GM12878 (cell line): ENCODE measurements around the gene KCNQ1. TPM values are rescaled to one million over a fixed set of nuclear protein-coding genes. Genes with fewer than 3 reads are reported as not detected.

ENCODE experiments used
- ATAC-seq: fragments of 200-7000 bp; cut with Tn5 transposase; 3 replicates; pipeline ENCODE4 v1.9.1; 2020; ENCODE audit warnings: mild to moderate bottlenecking, moderate library complexity
- BruUV-seq: library from RNA; stranded (reverse); fragments of 400-500 nt; replicated peaks from 2 replicates; lab custom pipeline; 2021; lab: Mats Ljungman, UMichigan
- CTCF ChIA-PET: fragments of 300-600 bp; sonication (Branson Sonifier 250); formaldehyde crosslinking; extraction: SDS; loops from one replicate; lab custom pipeline; 2021; ENCODE audit warnings: inconsistent platforms; lab: Yijun Ruan, JAX
- POLR2A ChIA-PET: fragments of 350-600 bp; formaldehyde crosslinking; extraction: SDS; loops from one replicate; lab custom pipeline; 2021; ENCODE audit warnings: inconsistent platforms; lab: Charles Lee
- RAD21 ChIA-PET: fragments of 300-600 bp; sonication (Branson Sonifier 250); formaldehyde crosslinking; loops from one replicate; lab custom pipeline; 2023; ENCODE audit warnings: antibody characterized with exemption; ENCODE audit not compliant: unreplicated experiment; lab: Charles Lee
- SMC1A ChIA-PET: fragments of 300-600 bp; sonication (Branson Sonifier 250); formaldehyde crosslinking; loops from one replicate; lab custom pipeline; 2023; ENCODE audit not compliant: unreplicated experiment, uncharacterized antibody; lab: Charles Lee
- DNase-seq: peaks from one replicate; pipeline ENCODE4 v3.0.0-alpha.2; 2011; ENCODE audit warnings: low read depth, low spot score
- FAIRE-seq: peaks from 3 replicates; lab custom pipeline; 2011; peaks lifted over from hg19 to GRCh38; lab: Jason Lieb, UNC
- H2AFZ ChIP-seq: 2 replicates; pipeline ENCODE4 v1.6.0; 2011; ENCODE audit warnings: low read depth, low read length, control low read depth; ENCODE audit not compliant: control insufficient read depth
- H3K27ac ChIP-seq: 2 replicates; pipeline ENCODE4 v1.5.1; 2011; ENCODE audit warnings: control low read depth; ENCODE audit not compliant: control insufficient read depth, insufficient read depth
- H3K27me3 ChIP-seq, 2 experiments: replicated peaks in 1 of 2; 2 replicates each; pipeline versions ENCODE4 v1.6.0 to v1.6.1; 2011; ENCODE audit warnings: low read length in 1 of 2; ENCODE audit not compliant: control insufficient read depth in 2 of 2, insufficient read depth in 2 of 2
- H3K36me3 ChIP-seq, 2 experiments: 2 replicates each; pipeline ENCODE4 v1.5.1; 2011; ENCODE audit warnings: low read length in 1 of 2; ENCODE audit not compliant: control insufficient read depth in 2 of 2, insufficient read depth in 2 of 2
- H3K4me1 ChIP-seq: 2 replicates; pipeline ENCODE4 v1.6.1; 2011; ENCODE audit warnings: mild to moderate bottlenecking, low read length, moderate library complexity, mixed read lengths; ENCODE audit not compliant: control insufficient read depth, insufficient read depth
- H3K4me2 ChIP-seq: 2 replicates; pipeline ENCODE4 v1.6.0; 2011; ENCODE audit warnings: control low read depth; ENCODE audit not compliant: control insufficient read depth, insufficient read depth
- H3K4me3 ChIP-seq: fragments of 200-600 bp; sonication (generic); 2 replicates; pipeline ENCODE4 v1.5.1; 2016
- H3K79me2 ChIP-seq: 2 replicates; pipeline ENCODE4 v1.6.0; 2011; ENCODE audit warnings: low read length; ENCODE audit not compliant: control insufficient read depth, insufficient read depth
- H3K9ac ChIP-seq: 2 replicates; pipeline ENCODE4 v1.8.0; 2011; ENCODE audit warnings: low read length, control low read depth, mixed read lengths; ENCODE audit not compliant: control insufficient read depth, insufficient read depth
- H3K9me3 ChIP-seq: replicated peaks from 3 replicates; pipeline ENCODE4 v1.5.1; 2011; ENCODE audit warnings: mild to moderate bottlenecking, low read length; ENCODE audit not compliant: control insufficient read depth, insufficient read depth
- H4K20me1 ChIP-seq: 2 replicates; pipeline ENCODE4 v1.6.0; 2011; ENCODE audit not compliant: control insufficient read depth, insufficient read depth
- ATF7 ChIP-seq: fragments of 450-650 bp; IDR thresholded peaks from 2 replicates; pipeline ENCODE4 v1.6.1; 2016; ENCODE audit warnings: low read depth, mild to moderate bottlenecking
- CBFB ChIP-seq: IDR thresholded peaks from 2 replicates; pipeline ENCODE4 v1.6.1; 2016; ENCODE audit warnings: antibody characterized with exemption, low read depth
- CTCF ChIP-seq, 3 experiments: IDR thresholded peaks in 2 of 3; conservative IDR thresholded peaks in 1 of 3; 2 replicates each; pipeline ENCODE4 v1.5.1; 2011; ENCODE audit warnings: low read depth in 3 of 3, low read length in 3 of 3, mild to moderate bottlenecking in 3 of 3, control low read depth in 2 of 3, moderate library complexity in 2 of 3, inconsistent platforms in 1 of 3, mixed read lengths in 1 of 3; ENCODE audit not compliant: control insufficient read depth in 2 of 3, insufficient read depth in 1 of 3; ENCODE audit errors: extremely low read depth in 1 of 3
- ESRRA ChIP-seq: IDR thresholded peaks from 2 replicates; pipeline ENCODE4 v1.6.1; 2012; ENCODE audit warnings: mild to moderate bottlenecking, low read length, improper control_type of control experiment
- KAT2A ChIP-seq: conservative IDR thresholded peaks from 2 replicates; pipeline ENCODE4 v1.6.1; 2011; ENCODE audit warnings: low read depth, low read length; ENCODE audit not compliant: control insufficient read depth
- MTA3 ChIP-seq: IDR thresholded peaks from 2 replicates; pipeline ENCODE4 v1.6.1; 2012; ENCODE audit warnings: low read length, inconsistent platforms, borderline replicate concordance
- MYC ChIP-seq: IDR thresholded peaks from 2 replicates; pipeline ENCODE4 v1.6.1; 2011; ENCODE audit warnings: mild to moderate bottlenecking, low read length, moderate library complexity, inconsistent platforms; ENCODE audit not compliant: insufficient read depth, insufficient replicate concordance, insufficient read length, severe bottlenecking
- POLR2AphosphoS2 ChIP-seq: IDR thresholded peaks from 2 replicates; pipeline ENCODE4 v1.6.1; 2011; ENCODE audit warnings: low read depth, mild to moderate bottlenecking, low read length, improper control_type of control experiment, moderate library complexity
- RCOR1 ChIP-seq: conservative IDR thresholded peaks from 2 replicates; pipeline ENCODE4 v1.6.1; 2012; ENCODE audit warnings: low read depth, low read length, improper control_type of control experiment
- WGBS: methylation state at CpG from one replicate; pipeline ENCODE4 v1.1.6; 2016; ENCODE audit warnings: low lambda C conversion rate; ENCODE audit not compliant: insufficient replicate concordance, insufficient coverage; ENCODE audit errors: missing lambda C conversion rate; 5-methylcytosine and 5-hydroxymethylcytosine counted together
- in situ Hi-C: fragments of 300-500 bp; cut with MboI; formaldehyde crosslinking; loops from 9 replicates; pipeline ENCODE4 v1.14.3; 2018; ENCODE audit warnings: mixed read lengths
- intact Hi-C: fragments of 100-400 bp; cut with micrococcal nuclease; formaldehyde crosslinking; loops from one replicate; pipeline ENCODE4 v1.14.2; 2022; ENCODE audit not compliant: unreplicated experiment
- polyA plus RNA-seq, 11 experiments: library from polyadenylated mRNA; depleted of rRNA in 4 of 11; unstranded in 6 of 11; stranded (reverse) in 5 of 11; fragments of >200 nt; fragmentation: Nextera tagmentation in 4 of 11; fragmentation: Illumina TruSeq in 1 of 11; extraction: Ambion mirVana in 4 of 11; extraction: Trizol in 1 of 11; gene quantifications; 1 replicate in 1 of 11; 2 replicates in 10 of 11; pipeline versions ENCODE4 v1.2.1 to v1.2.3, GENCODE V29; 2011 to 2016; ENCODE audit warnings: inconsistent platforms in 2 of 11, missing spikeins in 2 of 11, low read depth in 1 of 11
- total RNA-seq, 4 experiments: library from RNA; depleted of rRNA in 3 of 4; stranded (reverse); fragments of >200 nt in 3 of 4; fragmentation: Illumina TruSeq in 1 of 4; extraction: Trizol in 1 of 4; gene quantifications; 2 replicates each; pipeline versions ENCODE4 v1.2.1 to v1.2.3, GENCODE V29; 2013 to 2021

KCNQ1 gene
- total and polyA plus RNA-seq, 10 of the 15 experiments (the other 5 are each of a cell fraction or from before 2014, with no cell fraction given): 0.03 to 0.15 (median 0.12) TPM; not detected in 7

- TF ChIP-seq KAT2A: no peak
- TF ChIP-seq MTA3: no peak
- TF ChIP-seq CTCF (IDR thresholded peaks at IDR 0.05 in 2 of 3, conservative IDR thresholded peaks at IDR 0.05 in 1 of 3; ENCODE audit: control insufficient read depth in 2 of 3, extremely low read depth in 1 of 3, insufficient read depth in 1 of 3, low read depth in 3 of 3, low read length in 3 of 3): no peak
- no peak for TF ChIP-seq ESRRA
- TF ChIP-seq MYC: no peak
- TF ChIP-seq POLR2AphosphoS2: no peak
Measured at GRCh38 chr11:2814751-2815150, 369.9 kb downstream of the KCNQ1 start (continued).

- peaks cover 3% of the 10 kb centered on the region; the same call in 1 of the 3 replicates for H3K9me3 ChIP-seq
- DNase-seq (no peak), ATAC-seq (no peak)
- CTCF ChIA-PET: no interaction called here
- WGBS: 50% methylated on average over 16 of the region's 16 CpGs
- no peaks in the 10 kb centered on the region for H3K36me3 ChIP-seq
- in situ Hi-C loops: no loop called here
- no peak overlapping the region for H3K4me3 ChIP-seq
- TF ChIP-seq RCOR1: no peak
- TF ChIP-seq CBFB: no peak
- TF ChIP-seq ATF7: no peak
- TF ChIP-seq, all 136 proteins: peak for 0
- Histone ChIP-seq H3K4me2 (no peak overlapping the region), H3K27me3 (no peaks in the 10 kb centered on the region), H3K9ac (no peak overlapping the region), H4K20me1 (no peaks in the 10 kb centered on the region), H3K27ac (no peak overlapping the region), H2AFZ (no peak overlapping the region), H3K4me1 (no peaks in the 10 kb centered on the region), H3K79me2 (no peaks in the 10 kb centered on the region)
- RAD21 ChIA-PET: no interaction called here
- no TSS peak for BruUV-seq
- SMC1A ChIA-PET: no interaction called here
- intact Hi-C loops: no loop called here
- no peak for FAIRE-seq
- POLR2A ChIA-PET: no interaction called here
Measured at GRCh38 chr11:2815762-2816496, 371.1 kb downstream of the KCNQ1 start.
